SK-N-SH (cell line): ENCODE results near the gene PIGB.

Source experiments
- CHD2 ChIP-seq: fragments of 150-350 bp; IDR thresholded peaks from 2 replicates; pipeline ENCODE4 v1.6.1; 2018; ENCODE audit warnings: low read length; ENCODE audit not compliant: partially characterized antibody
- CTCF ChIP-seq: fragments of 200-600 bp; sonication (generic); IDR thresholded peaks from 2 replicates; pipeline ENCODE4 v1.6.1; 2017; ENCODE audit warnings: antibody characterized with exemption, mild to moderate bottlenecking, moderate library complexity
- ELF1 ChIP-seq: IDR thresholded peaks from 2 replicates; pipeline ENCODE4 v1.4.0; 2012
- EP300 ChIP-seq, 2 experiments: IDR thresholded peaks; 2 replicates each; pipeline versions ENCODE4 v1.4.0 to v1.6.1; 2012; ENCODE audit warnings: borderline replicate concordance in 1 of 2, low read depth in 1 of 2, low read length in 1 of 2
- FOXM1 ChIP-seq: IDR thresholded peaks from 2 replicates; pipeline ENCODE4 v1.4.0; 2012; ENCODE audit warnings: low read depth, mild to moderate bottlenecking
- GATA2 ChIP-seq: sonication (generic); formaldehyde crosslinking; IDR thresholded peaks from 2 replicates; pipeline ENCODE4 v1.5.0; 2020; ENCODE audit warnings: mild to moderate bottlenecking, missing genetic modification reagents
- NFIC ChIP-seq: IDR thresholded peaks from 2 replicates; pipeline ENCODE4 v1.4.0; 2012; ENCODE audit warnings: borderline replicate concordance
- TAF1 ChIP-seq: IDR thresholded peaks from 2 replicates; pipeline ENCODE4 v1.6.1; 2012; ENCODE audit warnings: low read depth, mild to moderate bottlenecking, low read length, moderate library complexity, borderline replicate concordance
- YY1 ChIP-seq: IDR thresholded peaks from 2 replicates; pipeline ENCODE4 v1.4.0; 2012; ENCODE audit warnings: low read depth, mild to moderate bottlenecking
- TF ChIP-seq, protein P1 (sequence below): IDR thresholded peaks from 2 replicates; pipeline ENCODE4 v1.6.1; 2012; ENCODE audit warnings: mild to moderate bottlenecking, low read depth, low read length, moderate library complexity

GRCh38 chr15:55283379-55284147, 35.5 kb upstream of the PIGB start:
- no peak for TF ChIP-seq CTCF
- TF ChIP-seq FOXM1: no peak
- no peak for TF ChIP-seq GATA2 (CRISPR knock-in tag)
- no peak for TF ChIP-seq EP300 (IDR thresholded peaks at IDR 0.05; ENCODE audit: borderline replicate concordance in 1 of 2, low read depth in 1 of 2, low read length in 1 of 2)
- TF ChIP-seq YY1: no peak
- no peak for TF ChIP-seq CHD2
- no peak for TF ChIP-seq ELF1
- TF ChIP-seq, protein P1, sequence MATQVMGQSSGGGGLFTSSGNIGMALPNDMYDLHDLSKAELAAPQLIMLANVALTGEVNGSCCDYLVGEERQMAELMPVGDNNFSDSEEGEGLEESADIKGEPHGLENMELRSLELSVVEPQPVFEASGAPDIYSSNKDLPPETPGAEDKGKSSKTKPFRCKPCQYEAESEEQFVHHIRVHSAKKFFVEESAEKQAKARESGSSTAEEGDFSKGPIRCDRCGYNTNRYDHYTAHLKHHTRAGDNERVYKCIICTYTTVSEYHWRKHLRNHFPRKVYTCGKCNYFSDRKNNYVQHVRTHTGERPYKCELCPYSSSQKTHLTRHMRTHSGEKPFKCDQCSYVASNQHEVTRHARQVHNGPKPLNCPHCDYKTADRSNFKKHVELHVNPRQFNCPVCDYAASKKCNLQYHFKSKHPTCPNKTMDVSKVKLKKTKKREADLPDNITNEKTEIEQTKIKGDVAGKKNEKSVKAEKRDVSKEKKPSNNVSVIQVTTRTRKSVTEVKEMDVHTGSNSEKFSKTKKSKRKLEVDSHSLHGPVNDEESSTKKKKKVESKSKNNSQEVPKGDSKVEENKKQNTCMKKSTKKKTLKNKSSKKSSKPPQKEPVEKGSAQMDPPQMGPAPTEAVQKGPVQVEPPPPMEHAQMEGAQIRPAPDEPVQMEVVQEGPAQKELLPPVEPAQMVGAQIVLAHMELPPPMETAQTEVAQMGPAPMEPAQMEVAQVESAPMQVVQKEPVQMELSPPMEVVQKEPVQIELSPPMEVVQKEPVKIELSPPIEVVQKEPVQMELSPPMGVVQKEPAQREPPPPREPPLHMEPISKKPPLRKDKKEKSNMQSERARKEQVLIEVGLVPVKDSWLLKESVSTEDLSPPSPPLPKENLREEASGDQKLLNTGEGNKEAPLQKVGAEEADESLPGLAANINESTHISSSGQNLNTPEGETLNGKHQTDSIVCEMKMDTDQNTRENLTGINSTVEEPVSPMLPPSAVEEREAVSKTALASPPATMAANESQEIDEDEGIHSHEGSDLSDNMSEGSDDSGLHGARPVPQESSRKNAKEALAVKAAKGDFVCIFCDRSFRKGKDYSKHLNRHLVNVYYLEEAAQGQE: no peak
- TF ChIP-seq NFIC: no peak
- TF ChIP-seq TAF1: no peak
